HCT116 (cell line): ENCODE data around the gene MAT2B. TPM values are rescaled to one million over a fixed set of nuclear protein-coding genes. Genes with fewer than 3 reads are reported as not detected.

Experiments
- ATAC-seq: fragments of 200-7000 bp; cut with Tn5 transposase; 2 replicates; pipeline ENCODE4 v1.9.1; 2020; ENCODE audit warnings: mild to moderate bottlenecking, moderate library complexity
- BruUV-seq: library from RNA; stranded (reverse); fragments of 400-500 nt; replicated peaks from 2 replicates; lab custom pipeline; 2021; lab: Mats Ljungman, UMichigan
- CTCF ChIA-PET: fragments of 300-600 bp; sonication (Branson Sonifier 250); formaldehyde crosslinking; loops from one replicate; lab custom pipeline; 2021; ENCODE audit warnings: antibody characterized with exemption; lab: Charles Lee
- POLR2A ChIA-PET: fragments of 300-600, 350-600 bp; sonication (Branson Sonifier 250); formaldehyde crosslinking; loops from one replicate; lab custom pipeline; 2021; ENCODE audit warnings: antibody characterized with exemption; lab: Charles Lee
- RAD21 ChIA-PET, 2 experiments: fragments of 300-600 bp; sonication (Branson Sonifier 250); formaldehyde crosslinking; loops; one replicate each; lab custom pipeline; 2023; ENCODE audit warnings: low total read pairs in 2 of 2; ENCODE audit not compliant: uncharacterized antibody in 2 of 2, unreplicated experiment in 2 of 2, low non-redundant PET in 1 of 2; lab: Charles Lee
- DNase-seq: peaks from one replicate; pipeline ENCODE4 v3.0.0-alpha.2; 2010; ENCODE audit warnings: low read depth, low spot score
- H2AFZ ChIP-seq: fragments of 200-600 bp; shearing (Covaris generic), sonication (generic); 2 replicates; pipeline ENCODE4 v1.6.1; 2017; ENCODE audit warnings: low read depth, mixed run types, mixed read lengths, antibody characterized with exemption, low read length; ENCODE audit not compliant: poor library complexity, severe bottlenecking
- H3K27ac ChIP-seq: 2 replicates; pipeline ENCODE4 v1.5.1; 2012; ENCODE audit warnings: low read depth, low read length
- H3K27me3 ChIP-seq: fragments of 200-600 bp; sonication (generic); 2 replicates; pipeline ENCODE4 v1.6.1; 2016; ENCODE audit warnings: mixed run types, low read length, mixed read lengths; ENCODE audit not compliant: insufficient read depth
- H3K36me3 ChIP-seq, 2 experiments: fragments of 200-500 bp in 1 of 2; fragments of 200-600 bp in 1 of 2; sonication (Bioruptor generic) in 1 of 2; sonication (generic) in 1 of 2; 2 replicates each; pipeline versions ENCODE4 v1.5.1 to v1.6.1; 2014 to 2016; ENCODE audit warnings: low read length in 2 of 2, inconsistent platforms in 1 of 2, mixed read lengths in 1 of 2, mixed run types in 1 of 2; ENCODE audit not compliant: insufficient read depth in 2 of 2, control insufficient read depth in 1 of 2
- H3K4me1 ChIP-seq, 2 experiments: fragments of 200-600 bp in 1 of 2; sonication (generic) in 1 of 2; 2 replicates each; pipeline versions ENCODE4 v1.5.1 to v1.6.1; 2012 to 2017; ENCODE audit warnings: low read length in 2 of 2, inconsistent platforms in 1 of 2, mild to moderate bottlenecking in 1 of 2, mixed read lengths in 1 of 2, mixed run types in 1 of 2, moderate library complexity in 1 of 2; ENCODE audit not compliant: insufficient read depth in 2 of 2, control insufficient read depth in 1 of 2
- H3K4me2 ChIP-seq: fragments of 200-600 bp; sonication (generic); 2 replicates; pipeline ENCODE4 v1.6.1; 2017; ENCODE audit warnings: mixed run types, low read length, mixed read lengths
- H3K4me3 ChIP-seq, 2 experiments: fragments of 200-600 bp in 1 of 2; sonication (generic) in 1 of 2; replicated peaks in 1 of 2; 2 replicates each; pipeline ENCODE4 v1.5.1; 2011 to 2016; ENCODE audit warnings: low read length in 2 of 2, control low read depth in 1 of 2, low read depth in 1 of 2, mild to moderate bottlenecking in 1 of 2, mixed read lengths in 1 of 2, mixed run types in 1 of 2
- H3K79me2 ChIP-seq: fragments of 200-600 bp; sonication (generic); 2 replicates; pipeline ENCODE4 v1.6.1; 2017; ENCODE audit warnings: mild to moderate bottlenecking, mixed run types, low read length, moderate library complexity, mixed read lengths; ENCODE audit not compliant: insufficient read depth
- H3K9ac ChIP-seq: fragments of 200-600 bp; sonication (generic); 2 replicates; pipeline ENCODE4 v1.6.1; 2016; ENCODE audit warnings: low read length, mixed read lengths
- H3K9me2 ChIP-seq: fragments of 200-600 bp; sonication (generic), shearing (Covaris generic); 2 replicates; pipeline ENCODE4 v1.6.1; 2017; ENCODE audit warnings: mixed run types, mild to moderate bottlenecking, moderate library complexity; ENCODE audit not compliant: insufficient read depth
- H3K9me3 ChIP-seq, 2 experiments: fragments of 200-500 bp in 1 of 2; fragments of 200-600 bp in 1 of 2; sonication (Bioruptor generic) in 1 of 2; sonication (generic) in 1 of 2; 2 replicates each; pipeline ENCODE4 v1.6.1; 2014 to 2017; ENCODE audit warnings: low read length in 2 of 2, mixed read lengths in 2 of 2, inconsistent platforms in 1 of 2, low read depth in 1 of 2, mild to moderate bottlenecking in 1 of 2, mixed run types in 1 of 2, moderate library complexity in 1 of 2; ENCODE audit not compliant: control insufficient read depth in 1 of 2, insufficient read depth in 1 of 2
- H4K20me1 ChIP-seq: fragments of 200-600 bp; sonication (generic), shearing (Covaris generic); 2 replicates; pipeline ENCODE4 v1.6.1; 2017; ENCODE audit warnings: mixed run types, mild to moderate bottlenecking, moderate library complexity; ENCODE audit not compliant: insufficient read depth
- CBX3 ChIP-seq: IDR thresholded peaks from 2 replicates; pipeline ENCODE4 v1.6.1; 2012; ENCODE audit warnings: low read depth
- ELF1 ChIP-seq: IDR thresholded peaks from 2 replicates; pipeline ENCODE4 v1.6.1; 2012; ENCODE audit warnings: low read depth, borderline replicate concordance
- FOSL1 ChIP-seq: IDR thresholded peaks from 2 replicates; pipeline ENCODE4 v1.6.1; 2012; ENCODE audit warnings: low read depth
- JUND ChIP-seq: IDR thresholded peaks from 2 replicates; pipeline ENCODE4 v1.6.1; 2012
- MAX ChIP-seq: IDR thresholded peaks from 2 replicates; pipeline ENCODE4 v1.6.1; 2012
- POLR2A ChIP-seq: IDR thresholded peaks from 2 replicates; pipeline ENCODE4 v1.7.0; 2011; ENCODE audit warnings: borderline replicate concordance; ENCODE audit not compliant: insufficient read depth, insufficient read length; ENCODE audit errors: extremely low read depth
- POLR2AphosphoS5 ChIP-seq: IDR thresholded peaks from 2 replicates; pipeline ENCODE4 v1.6.1; 2011; ENCODE audit warnings: mild to moderate bottlenecking, low read depth, low read length, moderate library complexity
- RAD21 ChIP-seq: IDR thresholded peaks from 2 replicates; pipeline ENCODE4 v1.6.1; 2012; ENCODE audit warnings: low read depth, mild to moderate bottlenecking
- TCF7L2 ChIP-seq: IDR thresholded peaks from 2 replicates; pipeline ENCODE4 v1.7.0; 2011; ENCODE audit warnings: borderline replicate concordance, inconsistent platforms; ENCODE audit not compliant: insufficient read depth, insufficient read length; ENCODE audit errors: extremely low read depth
- ZNF274 ChIP-seq: fragments of 200-500 bp; sonication (Bioruptor generic); IDR thresholded peaks from 2 replicates; pipeline ENCODE4 v1.6.1; 2014; ENCODE audit warnings: mild to moderate bottlenecking, low read depth, low read length, inconsistent platforms
- intact Hi-C: fragments of 100-400 bp; cut with micrococcal nuclease; formaldehyde crosslinking; loops from 2 replicates; pipeline ENCODE4 v1.10.0; 2022
- total RNA-seq: library from RNA; stranded (reverse); gene quantifications from one replicate; pipeline ENCODE4 v1.2.1, GENCODE V29; 2021; ENCODE audit not compliant: unreplicated experiment
- TF ChIP-seq, protein P1 (sequence below), 3 experiments: fragments of 200-600 bp in 1 of 3; sonication (generic) in 1 of 3; IDR thresholded peaks in 2 of 3; conservative IDR thresholded peaks in 1 of 3; 2 replicates each; pipeline ENCODE4 v1.5.1; 2012 to 2017; ENCODE audit warnings: low read depth in 2 of 3, low read length in 2 of 3, antibody characterized with exemption in 1 of 3, borderline replicate concordance in 1 of 3, control low read depth in 1 of 3, mild to moderate bottlenecking in 1 of 3, mixed read lengths in 1 of 3, mixed run types in 1 of 3, moderate library complexity in 1 of 3; ENCODE audit not compliant: insufficient read depth in 1 of 3
- TF ChIP-seq, protein P2 (sequence below): IDR thresholded peaks from 2 replicates; pipeline ENCODE4 v1.6.1; 2012

The MAT2B gene
- total RNA-seq, 1 experiment from 2014 or later: 45.9 TPM

DNA sequence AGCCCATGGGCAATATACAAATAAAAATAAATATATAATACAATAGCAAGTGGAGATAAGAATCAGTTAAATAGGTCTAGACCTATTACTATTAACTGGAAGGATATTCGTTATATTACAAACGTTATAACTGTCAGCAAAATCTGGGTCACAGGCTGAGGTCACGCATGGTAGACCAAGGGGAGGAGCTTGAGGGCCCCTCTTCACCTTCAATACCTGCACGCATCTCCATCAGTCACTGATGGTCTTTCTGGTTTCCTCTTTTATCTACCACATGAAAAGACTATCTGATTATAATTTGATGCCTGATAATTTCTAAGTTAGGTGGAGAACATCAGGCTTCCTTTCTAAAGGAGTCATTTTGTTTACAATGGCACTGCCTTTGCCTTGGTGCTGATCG lies 43.2 kb downstream of the MAT2B start:
- Histone ChIP-seq H3K9ac (no peak overlapping the region), H4K20me1 (no peaks in the 10 kb centered on the region), H3K9me2 (no peaks in the 10 kb centered on the region), H3K9me3 (no peaks in the 10 kb centered on the region)
- RAD21 ChIA-PET: no interaction called here
- CTCF ChIA-PET: no interaction called here
- DNase-seq: no peak
- TF ChIP-seq MAX (no peak), POLR2AphosphoS5 (no peak)
- TF ChIP-seq, all 23 proteins: peak for 0
- intact Hi-C loops: no loop called here
- Histone ChIP-seq H3K79me2 (no peaks in the 10 kb centered on the region), H3K36me3 (no peaks in the 10 kb centered on the region), H2AFZ (no peak overlapping the region), H3K4me1 (no peaks in the 10 kb centered on the region), H3K4me2 (no peak overlapping the region), H3K27me3 (peaks cover 25% of the 10 kb centered on the region), H3K27ac (no peak overlapping the region), H3K4me3 (no peak overlapping the region)
- ATAC-seq: no peak
- BruUV-seq: no TSS peak
- POLR2A ChIA-PET: no interaction called here

DNA sequence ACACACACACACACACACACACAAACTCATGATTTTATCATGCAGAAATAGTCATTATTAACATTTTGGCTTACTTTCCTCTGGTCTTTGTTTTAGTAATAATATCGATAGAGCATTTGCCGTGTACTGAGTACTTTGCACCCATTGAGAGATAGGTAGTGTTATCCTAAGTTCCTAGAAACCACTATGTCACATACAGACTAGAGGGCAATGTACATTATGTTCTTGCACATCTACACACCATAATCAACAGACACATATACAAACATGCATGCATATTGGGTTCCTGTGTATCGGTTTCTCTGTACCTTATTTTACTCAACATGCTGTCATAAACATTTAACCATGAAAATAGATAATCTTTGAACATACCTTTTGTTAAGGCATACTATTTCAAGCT lies 45.7 kb downstream of the MAT2B start:
- TF ChIP-seq POLR2A: no peak
- TF ChIP-seq, protein P1, sequence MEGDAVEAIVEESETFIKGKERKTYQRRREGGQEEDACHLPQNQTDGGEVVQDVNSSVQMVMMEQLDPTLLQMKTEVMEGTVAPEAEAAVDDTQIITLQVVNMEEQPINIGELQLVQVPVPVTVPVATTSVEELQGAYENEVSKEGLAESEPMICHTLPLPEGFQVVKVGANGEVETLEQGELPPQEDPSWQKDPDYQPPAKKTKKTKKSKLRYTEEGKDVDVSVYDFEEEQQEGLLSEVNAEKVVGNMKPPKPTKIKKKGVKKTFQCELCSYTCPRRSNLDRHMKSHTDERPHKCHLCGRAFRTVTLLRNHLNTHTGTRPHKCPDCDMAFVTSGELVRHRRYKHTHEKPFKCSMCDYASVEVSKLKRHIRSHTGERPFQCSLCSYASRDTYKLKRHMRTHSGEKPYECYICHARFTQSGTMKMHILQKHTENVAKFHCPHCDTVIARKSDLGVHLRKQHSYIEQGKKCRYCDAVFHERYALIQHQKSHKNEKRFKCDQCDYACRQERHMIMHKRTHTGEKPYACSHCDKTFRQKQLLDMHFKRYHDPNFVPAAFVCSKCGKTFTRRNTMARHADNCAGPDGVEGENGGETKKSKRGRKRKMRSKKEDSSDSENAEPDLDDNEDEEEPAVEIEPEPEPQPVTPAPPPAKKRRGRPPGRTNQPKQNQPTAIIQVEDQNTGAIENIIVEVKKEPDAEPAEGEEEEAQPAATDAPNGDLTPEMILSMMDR (IDR thresholded peaks at IDR 0.05 in 2 of 3, conservative IDR thresholded peaks at IDR 0.05 in 1 of 3; ENCODE audit: borderline replicate concordance in 1 of 3, insufficient read depth in 1 of 3, low read depth in 2 of 3, low read length in 2 of 3): no peak
- TF ChIP-seq FOSL1: no peak
- no peak for TF ChIP-seq JUND
- no peak for TF ChIP-seq ZNF274
- TF ChIP-seq ELF1: no peak
- TF ChIP-seq, protein P2, sequence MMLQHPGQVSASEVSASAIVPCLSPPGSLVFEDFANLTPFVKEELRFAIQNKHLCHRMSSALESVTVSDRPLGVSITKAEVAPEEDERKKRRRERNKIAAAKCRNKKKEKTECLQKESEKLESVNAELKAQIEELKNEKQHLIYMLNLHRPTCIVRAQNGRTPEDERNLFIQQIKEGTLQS: no peak
- TF ChIP-seq TCF7L2: no peak
- no peak for TF ChIP-seq RAD21
- no peak for TF ChIP-seq CBX3
- ChIA-PET RAD21 (no interaction called here), CTCF (no interaction called here), POLR2A (no interaction called here)
- H3K79me2 ChIP-seq: no peaks in the 10 kb centered on the region
- ATAC-seq: no peak
- H3K9ac ChIP-seq: no peak overlapping the region
- H3K4me2 ChIP-seq: no peak overlapping the region
- H3K27ac ChIP-seq: no peak overlapping the region
- no peak for DNase-seq
- BruUV-seq: no TSS peak
- H4K20me1 ChIP-seq: no peaks in the 10 kb centered on the region
- no peak overlapping the region for H2AFZ ChIP-seq
- no peaks in the 10 kb centered on the region for H3K4me1 ChIP-seq
- intact Hi-C loops: no loop called here
- H3K9me3 ChIP-seq: no peaks in the 10 kb centered on the region
- H3K9me2 ChIP-seq: no peaks in the 10 kb centered on the region
- H3K36me3 ChIP-seq: no peaks in the 10 kb centered on the region
- H3K4me3 ChIP-seq: no peak overlapping the region
- peaks cover 11% of the 10 kb centered on the region for H3K27me3 ChIP-seq
